WTC11 (cell line): ENCODE results near the gene NDST3.

Experiments used
- FOXK1 ChIP-seq: sonication (generic); formaldehyde crosslinking; IDR thresholded peaks from 2 replicates; pipeline ENCODE4 v1.8.0; 2022; ENCODE audit warnings: mild to moderate bottlenecking, moderate library complexity, missing genetic modification reagents
- NR3C1 ChIP-seq: sonication (generic); formaldehyde crosslinking; conservative IDR thresholded peaks from 2 replicates; pipeline ENCODE4 v1.8.1; 2023; ENCODE audit warnings: low read depth, mild to moderate bottlenecking, missing genetic modification reagents

- TF ChIP-seq NR3C1 (CRISPR knock-in tag) (no peak), FOXK1 (no peak)
Observed at GRCh38 chr4:118113220-118113619, 78.9 kb downstream of the NDST3 start.
